GM23248 (cell line): ENCODE results near the gene PALM.

Experiments
- EZH2 ChIP-seq: fragments of 200-600 bp; sonication (generic); IDR thresholded peaks from 2 replicates; pipeline ENCODE4 v1.6.1; 2018; ENCODE audit warnings: antibody characterized with exemption, mild to moderate bottlenecking; ENCODE audit not compliant: insufficient read depth, poor library complexity, severe bottlenecking
- EZH2phosphoT487 ChIP-seq: fragments of 200-600 bp; sonication (generic); IDR thresholded peaks from 2 replicates; pipeline ENCODE4 v1.6.1; 2018; ENCODE audit warnings: antibody characterized with exemption, moderate library complexity, mild to moderate bottlenecking, low read depth; ENCODE audit not compliant: insufficient read depth

- TF ChIP-seq EZH2 (no peak), EZH2phosphoT487 (no peak)
Measured at GRCh38 chr19:791567-792305, 83.0 kb downstream of the PALM start.
